OCI-LY1 (cell line): ENCODE data around the gene ADM2.
"Not testable (repeated sequence)": the region's sequence is repeated elsewhere in the genome, so short reads cannot be mapped to it uniquely, and the experiment has no call there.

Source experiments
- H2AFZ ChIP-seq: fragments of 200-600 bp; sonication (generic), shearing (Covaris generic); 2 replicates; pipeline ENCODE4 v1.6.0; 2014; ENCODE audit warnings: antibody characterized with exemption, mild to moderate bottlenecking, low read length
- H3F3A ChIP-seq: fragments of 200-600 bp; sonication (generic), shearing (Covaris generic); 2 replicates; pipeline ENCODE4 v1.6.0; 2014; ENCODE audit warnings: mild to moderate bottlenecking, antibody characterized with exemption, low read length, moderate library complexity; ENCODE audit not compliant: insufficient read depth
- H3K27ac ChIP-seq: fragments of 200-600 bp; sonication (generic); 2 replicates; pipeline ENCODE4 v1.5.1; 2014; ENCODE audit warnings: low read length, mixed run types, mild to moderate bottlenecking, low read depth; ENCODE audit not compliant: poor library complexity, severe bottlenecking
- H3K27me3 ChIP-seq: fragments of 200-600 bp; sonication (generic); 2 replicates; pipeline ENCODE4 v1.6.0; 2014; ENCODE audit warnings: antibody characterized with exemption, mild to moderate bottlenecking, low read length, moderate library complexity; ENCODE audit not compliant: insufficient read depth
- H3K36me3 ChIP-seq: fragments of 200-600 bp; sonication (generic); 2 replicates; pipeline ENCODE4 v1.6.1; 2014; ENCODE audit warnings: mild to moderate bottlenecking, antibody characterized with exemption, low read length, moderate library complexity, mixed read lengths; ENCODE audit not compliant: insufficient read depth
- H3K4me1 ChIP-seq: fragments of 200-600 bp; sonication (generic); 2 replicates; pipeline ENCODE4 v1.5.1; 2014; ENCODE audit warnings: mild to moderate bottlenecking, low read length, moderate library complexity; ENCODE audit not compliant: insufficient read depth, severe bottlenecking
- H3K4me2 ChIP-seq: fragments of 200-600 bp; sonication (generic), shearing (Covaris generic); 2 replicates; pipeline ENCODE4 v1.6.1; 2014; ENCODE audit warnings: low read length
- H3K4me3 ChIP-seq: fragments of 200-600 bp; sonication (generic); 2 replicates; pipeline ENCODE4 v1.5.1; 2014; ENCODE audit warnings: low read length, low read depth, mild to moderate bottlenecking, mixed read lengths; ENCODE audit not compliant: poor library complexity, severe bottlenecking
- H3K79me2 ChIP-seq: fragments of 200-600 bp; shearing (Covaris generic); 2 replicates; pipeline ENCODE4 v1.6.1; 2016; ENCODE audit warnings: mixed run types, low read length, mixed read lengths; ENCODE audit not compliant: insufficient read depth
- H3K9ac ChIP-seq: fragments of 200-600 bp; sonication (generic), shearing (Covaris generic); 2 replicates; pipeline ENCODE4 v1.6.1; 2014; ENCODE audit warnings: mild to moderate bottlenecking, low read length, mixed read lengths
- H3K9me2 ChIP-seq: fragments of 200-600 bp; sonication (generic), shearing (Covaris generic); 2 replicates; pipeline ENCODE4 v1.6.1; 2014; ENCODE audit warnings: low read depth, mild to moderate bottlenecking, low read length, mixed read lengths
- H3K9me3 ChIP-seq: fragments of 200-600 bp; shearing (Covaris generic); 2 replicates; pipeline ENCODE4 v1.6.1; 2014; ENCODE audit warnings: low read length, mixed read lengths
- H4K20me1 ChIP-seq: fragments of 200-600 bp; sonication (generic), shearing (Covaris generic); 2 replicates; pipeline ENCODE4 v1.6.0; 2016; ENCODE audit warnings: mild to moderate bottlenecking, low read length; ENCODE audit not compliant: insufficient read depth
- EZH2 ChIP-seq: fragments of 200-600 bp; sonication (generic), shearing (Covaris generic); IDR thresholded peaks from 2 replicates; pipeline ENCODE4 v1.8.0; 2017; ENCODE audit warnings: borderline replicate concordance, mixed run types, mild to moderate bottlenecking, antibody characterized with exemption, low read length, moderate library complexity, mixed read lengths
- TF ChIP-seq, protein P1 (sequence below): fragments of 200-600 bp; sonication (generic), shearing (Covaris generic); IDR thresholded peaks from 2 replicates; pipeline ENCODE4 v1.5.1; 2017; ENCODE audit warnings: mild to moderate bottlenecking, antibody characterized with exemption, low read length, moderate library complexity, mixed read lengths

Gene ADM2, protein sequence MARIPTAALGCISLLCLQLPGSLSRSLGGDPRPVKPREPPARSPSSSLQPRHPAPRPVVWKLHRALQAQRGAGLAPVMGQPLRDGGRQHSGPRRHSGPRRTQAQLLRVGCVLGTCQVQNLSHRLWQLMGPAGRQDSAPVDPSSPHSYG

GRCh38 chr22:50481440-50482106, at the start of gene ADM2:
Gene ADM2, plus strand, starts transcription at chr22:50481543. Its CDS starts 305 bp downstream, at chr22:50481848.
- H3K9me3 ChIP-seq, result no peaks in the 10 kb centered on the region
- H3K27ac ChIP-seq, result no peak within 1 kb of the TSS
- H3K36me3 ChIP-seq, result no peaks in the 10 kb centered on the region
- H4K20me1 ChIP-seq, result no peaks in the 10 kb centered on the region
- peak within 1 kb of the TSS; percentile 32 for H3K9ac ChIP-seq
- H3K79me2 ChIP-seq, result no peaks in the 10 kb centered on the region
- no peaks in the 10 kb centered on the region for H3K9me2 ChIP-seq
- H3K4me2 ChIP-seq, result peak within 1 kb of the TSS; percentile 64
- peaks cover 4% of the 10 kb centered on the region; the same call in 1 of the 2 replicates for H3K27me3 ChIP-seq
- H3K4me1 ChIP-seq, result peaks cover 19% of the 10 kb centered on the region
- peak within 1 kb of the TSS; percentile 50 for H3K4me3 ChIP-seq
- TF ChIP-seq, protein P1, sequence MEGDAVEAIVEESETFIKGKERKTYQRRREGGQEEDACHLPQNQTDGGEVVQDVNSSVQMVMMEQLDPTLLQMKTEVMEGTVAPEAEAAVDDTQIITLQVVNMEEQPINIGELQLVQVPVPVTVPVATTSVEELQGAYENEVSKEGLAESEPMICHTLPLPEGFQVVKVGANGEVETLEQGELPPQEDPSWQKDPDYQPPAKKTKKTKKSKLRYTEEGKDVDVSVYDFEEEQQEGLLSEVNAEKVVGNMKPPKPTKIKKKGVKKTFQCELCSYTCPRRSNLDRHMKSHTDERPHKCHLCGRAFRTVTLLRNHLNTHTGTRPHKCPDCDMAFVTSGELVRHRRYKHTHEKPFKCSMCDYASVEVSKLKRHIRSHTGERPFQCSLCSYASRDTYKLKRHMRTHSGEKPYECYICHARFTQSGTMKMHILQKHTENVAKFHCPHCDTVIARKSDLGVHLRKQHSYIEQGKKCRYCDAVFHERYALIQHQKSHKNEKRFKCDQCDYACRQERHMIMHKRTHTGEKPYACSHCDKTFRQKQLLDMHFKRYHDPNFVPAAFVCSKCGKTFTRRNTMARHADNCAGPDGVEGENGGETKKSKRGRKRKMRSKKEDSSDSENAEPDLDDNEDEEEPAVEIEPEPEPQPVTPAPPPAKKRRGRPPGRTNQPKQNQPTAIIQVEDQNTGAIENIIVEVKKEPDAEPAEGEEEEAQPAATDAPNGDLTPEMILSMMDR, result no peak
- TF ChIP-seq EZH2, result no peak
- H3F3A ChIP-seq, result no peaks in the 10 kb centered on the region
- no peak within 1 kb of the TSS for H2AFZ ChIP-seq

GRCh38 chr22:50432131-50432876, 49.0 kb upstream of the ADM2 start:
- Histone ChIP-seq H3F3A (no peaks in the 10 kb centered on the region), H3K9me2 (no peaks in the 10 kb centered on the region), H3K36me3 (peaks cover 74% of the 10 kb centered on the region), H3K9me3 (no peaks in the 10 kb centered on the region), H3K27ac (no peak overlapping the region), H4K20me1 (no peaks in the 10 kb centered on the region), H2AFZ (no peak overlapping the region), H3K4me2 (no peak overlapping the region), H3K27me3 (no peaks in the 10 kb centered on the region), H3K79me2 (no peaks in the 10 kb centered on the region), H3K4me3 (no peak overlapping the region), H3K4me1 (no peaks in the 10 kb centered on the region), H3K9ac (no peak overlapping the region)
- TF ChIP-seq EZH2, result no peak
- TF ChIP-seq, protein P1, result no peak

DNA sequence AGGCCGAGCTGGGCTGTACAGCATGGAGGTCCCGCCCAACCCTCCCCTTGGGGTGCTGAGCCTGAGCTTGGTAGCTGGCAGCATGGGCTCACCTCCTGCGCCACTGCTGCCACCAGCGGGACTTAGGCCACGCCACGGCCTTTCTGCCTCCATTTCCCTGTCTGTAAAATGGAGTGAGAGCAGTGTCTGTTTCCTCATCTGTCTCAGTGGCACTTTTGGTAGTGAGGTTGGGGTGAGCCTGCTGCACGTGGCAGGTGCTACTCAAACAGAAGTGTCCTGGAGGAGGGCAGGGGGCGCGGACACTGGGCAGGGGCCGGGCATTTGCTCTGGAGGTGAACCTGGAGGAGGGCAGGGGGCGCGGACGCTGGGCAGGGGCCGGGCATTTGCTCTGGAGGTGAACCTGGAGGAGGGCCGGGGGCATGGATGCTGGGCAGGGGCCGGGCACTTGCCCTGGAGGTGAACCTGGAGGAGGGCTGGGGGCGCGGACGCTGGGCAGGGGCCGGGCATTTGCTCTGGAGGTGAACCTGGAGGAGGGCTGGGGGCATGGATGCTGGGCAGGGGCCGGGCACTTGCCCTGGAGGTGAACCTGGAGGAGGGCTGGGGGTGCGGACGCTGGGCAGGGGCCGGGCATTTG, 48.3 kb upstream of the ADM2 start:
- H3K27ac ChIP-seq, H2AFZ ChIP-seq, H3K79me2 ChIP-seq, H3K4me3 ChIP-seq, H3K9me2 ChIP-seq, H3K4me1 ChIP-seq, H4K20me1 ChIP-seq, H3K27me3 ChIP-seq, H3K9ac ChIP-seq, H3K4me2 ChIP-seq, H3F3A ChIP-seq, H3K9me3 ChIP-seq: not testable (repeated sequence)
- H3K36me3 ChIP-seq, result peaks cover 74% of the 10 kb centered on the region
